ENCODE results near the gene MIXL1. TPM values are rescaled to one million over a fixed set of nuclear protein-coding genes. Genes with fewer than 3 reads are reported as not detected.

Gene MIXL1
- total and polyA plus RNA-seq, 2 experiments from 2014 or later = 0.07 to 2.2 TPM

DNA sequence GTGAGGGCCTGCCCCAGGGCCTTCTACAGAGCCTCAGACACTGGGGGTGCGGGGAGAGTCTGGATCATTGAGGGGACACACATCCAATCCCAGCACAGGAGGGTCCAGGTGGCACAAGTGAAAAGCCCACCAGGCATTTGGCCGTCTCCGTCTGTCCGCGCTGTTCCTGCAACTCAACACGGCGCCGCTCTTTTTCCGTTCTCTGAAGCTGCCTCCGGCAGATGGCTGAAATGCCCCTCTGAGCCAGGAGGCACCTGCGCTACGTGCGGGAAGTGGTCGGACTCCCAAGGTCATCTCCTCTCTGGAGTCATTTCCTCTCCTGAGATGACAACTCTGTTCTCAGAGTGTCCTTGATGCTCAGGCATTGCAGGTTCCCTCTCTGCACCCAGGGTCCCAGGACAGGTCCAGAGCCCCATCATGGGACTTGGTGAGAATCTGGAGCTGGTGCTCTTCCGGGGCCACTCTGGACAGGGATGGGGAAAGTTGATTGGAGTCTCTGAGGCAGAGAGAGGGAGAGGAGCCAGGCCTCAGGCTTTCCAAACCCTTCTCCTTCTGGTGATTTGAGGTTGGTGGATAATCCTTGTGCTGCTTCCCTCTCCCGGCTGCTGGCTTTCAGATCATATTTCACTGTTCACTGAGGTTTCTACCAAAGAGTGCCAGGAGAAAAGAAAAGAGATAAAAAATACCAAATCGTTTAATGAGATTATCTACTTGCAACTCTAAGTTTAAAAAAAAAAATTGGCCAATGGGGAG is 14.0 kb upstream of the MIXL1 start:
- TF ChIP-seq, protein P1, sequence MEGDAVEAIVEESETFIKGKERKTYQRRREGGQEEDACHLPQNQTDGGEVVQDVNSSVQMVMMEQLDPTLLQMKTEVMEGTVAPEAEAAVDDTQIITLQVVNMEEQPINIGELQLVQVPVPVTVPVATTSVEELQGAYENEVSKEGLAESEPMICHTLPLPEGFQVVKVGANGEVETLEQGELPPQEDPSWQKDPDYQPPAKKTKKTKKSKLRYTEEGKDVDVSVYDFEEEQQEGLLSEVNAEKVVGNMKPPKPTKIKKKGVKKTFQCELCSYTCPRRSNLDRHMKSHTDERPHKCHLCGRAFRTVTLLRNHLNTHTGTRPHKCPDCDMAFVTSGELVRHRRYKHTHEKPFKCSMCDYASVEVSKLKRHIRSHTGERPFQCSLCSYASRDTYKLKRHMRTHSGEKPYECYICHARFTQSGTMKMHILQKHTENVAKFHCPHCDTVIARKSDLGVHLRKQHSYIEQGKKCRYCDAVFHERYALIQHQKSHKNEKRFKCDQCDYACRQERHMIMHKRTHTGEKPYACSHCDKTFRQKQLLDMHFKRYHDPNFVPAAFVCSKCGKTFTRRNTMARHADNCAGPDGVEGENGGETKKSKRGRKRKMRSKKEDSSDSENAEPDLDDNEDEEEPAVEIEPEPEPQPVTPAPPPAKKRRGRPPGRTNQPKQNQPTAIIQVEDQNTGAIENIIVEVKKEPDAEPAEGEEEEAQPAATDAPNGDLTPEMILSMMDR (IDR thresholded peaks at IDR 0.05; ENCODE audit: poor library complexity) = no peak
- TF ChIP-seq EZH2 (IDR thresholded peaks at IDR 0.05; ENCODE audit: borderline replicate concordance) = no peak
- no peak for TF ChIP-seq EZH2phosphoT487 (IDR thresholded peaks at IDR 0.05; ENCODE audit: low read depth, severe bottlenecking, unreplicated experiment)
- 79% methylated on average over 17 of the region's 17 CpGs for WGBS (ENCODE audit: low lambda C conversion rate, missing lambda C conversion rate)
- H3K36me3 ChIP-seq (replicated peaks; ENCODE audit: insufficient read depth, low read depth) = no peaks in the 10 kb centered on the region
- H3K4me2 ChIP-seq = no peak overlapping the region
- H4K20me1 ChIP-seq (ENCODE audit: insufficient read depth, poor library complexity, severe bottlenecking) = no peaks in the 10 kb centered on the region
- H3K27ac ChIP-seq = no peak overlapping the region
- DNase-seq (ENCODE audit: low spot score) = no peak
- H3K9me2 ChIP-seq (replicated peaks; ENCODE audit: insufficient read depth) = no peaks in the 10 kb centered on the region
- H3K79me2 ChIP-seq = no peaks in the 10 kb centered on the region
- H3K9me3 ChIP-seq (ENCODE audit: low read depth) = no peaks in the 10 kb centered on the region
- H3K27me3 ChIP-seq = no peaks in the 10 kb centered on the region
- H2AFZ ChIP-seq = no peak overlapping the region
- no peaks in the 10 kb centered on the region for H3K4me1 ChIP-seq (ENCODE audit: insufficient read depth)
- H3K4me3 ChIP-seq = no peak overlapping the region

DNA sequence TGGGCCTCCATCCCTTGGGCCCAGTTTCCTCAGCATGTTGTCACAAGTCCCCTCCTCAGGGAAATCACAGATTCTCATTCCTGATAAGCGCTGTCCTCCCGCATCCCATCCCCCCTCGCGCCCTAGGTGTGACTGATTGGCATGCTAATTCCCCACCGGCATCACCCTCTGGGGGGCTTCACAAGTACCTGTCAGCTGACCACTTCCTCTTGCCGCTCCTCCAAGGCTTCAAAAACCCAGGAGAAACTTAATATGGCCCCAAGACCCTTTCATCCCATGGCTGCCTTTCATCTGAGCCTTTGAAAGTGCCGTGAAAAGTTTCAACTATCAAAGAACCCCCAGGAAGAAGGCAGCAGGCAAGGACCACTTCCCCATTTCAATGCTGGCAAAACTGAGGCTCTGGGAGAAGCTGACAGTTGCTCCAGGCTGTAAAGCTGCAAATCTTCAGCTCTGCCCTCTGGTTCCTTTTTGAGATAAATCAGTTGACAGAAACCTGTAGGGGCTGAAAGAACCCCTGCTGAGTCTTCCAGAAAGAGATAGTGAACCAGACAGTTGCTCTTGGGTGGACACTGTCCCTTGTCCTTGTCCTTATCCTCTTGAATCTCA is 12.8 kb upstream of the MIXL1 start:
- no peak overlapping the region for H3K4me2 ChIP-seq
- WGBS (ENCODE audit: low lambda C conversion rate, missing lambda C conversion rate) = 53% methylated on average over 7 of the region's 7 CpGs
- H4K20me1 ChIP-seq (ENCODE audit: insufficient read depth, poor library complexity, severe bottlenecking) = no peaks in the 10 kb centered on the region
- H3K9me3 ChIP-seq (ENCODE audit: low read depth) = no peaks in the 10 kb centered on the region
- no peaks in the 10 kb centered on the region for H3K9me2 ChIP-seq (replicated peaks; ENCODE audit: insufficient read depth)
- no peaks in the 10 kb centered on the region for H3K79me2 ChIP-seq
- H2AFZ ChIP-seq = no peak overlapping the region
- no peak overlapping the region for H3K4me3 ChIP-seq
- no peaks in the 10 kb centered on the region for H3K27me3 ChIP-seq
- H3K4me1 ChIP-seq (ENCODE audit: insufficient read depth) = no peaks in the 10 kb centered on the region
- no peak for DNase-seq (ENCODE audit: low spot score)
- no peak overlapping the region for H3K27ac ChIP-seq
- TF ChIP-seq EZH2 (IDR thresholded peaks at IDR 0.05; ENCODE audit: borderline replicate concordance) = no peak
- TF ChIP-seq EZH2phosphoT487 (IDR thresholded peaks at IDR 0.05; ENCODE audit: low read depth, severe bottlenecking, unreplicated experiment) = no peak
- TF ChIP-seq, protein P1 (IDR thresholded peaks at IDR 0.05; ENCODE audit: poor library complexity) = no peak
- H3K36me3 ChIP-seq (replicated peaks; ENCODE audit: insufficient read depth, low read depth) = no peaks in the 10 kb centered on the region

DNA sequence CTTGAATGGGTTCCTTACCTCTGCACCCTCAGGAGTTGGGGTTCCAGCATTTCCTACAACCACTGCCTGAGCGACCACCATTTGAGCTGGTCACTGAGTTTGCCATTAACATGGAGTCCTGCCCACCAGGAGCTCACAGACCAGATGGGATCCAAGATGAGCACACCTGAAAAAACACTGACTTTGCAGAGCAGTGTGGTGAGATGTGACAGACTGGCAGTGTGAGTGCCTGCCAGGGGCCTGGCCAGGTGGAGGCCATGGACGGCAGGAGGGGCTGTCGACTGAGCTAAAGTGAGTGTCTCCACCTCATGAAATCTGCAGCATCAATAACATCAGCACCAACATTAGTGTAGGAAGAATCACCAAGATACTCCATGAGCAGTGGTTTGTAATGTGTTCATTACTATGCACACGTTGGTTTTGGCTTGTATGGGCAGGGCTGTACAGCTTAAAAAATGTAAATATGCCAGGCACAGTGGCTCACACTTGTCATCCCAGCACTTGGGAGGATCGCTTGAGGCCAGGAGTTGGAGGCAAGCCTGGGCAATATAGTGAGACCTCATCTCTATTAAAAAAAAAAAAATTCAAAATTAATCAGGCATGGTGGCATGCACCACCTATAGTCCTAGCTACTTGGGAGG is 12.2 kb upstream of the MIXL1 start:
- Histone ChIP-seq H3K27me3 (no peaks in the 10 kb centered on the region), H3K4me3 (no peak overlapping the region), H3K4me2 (no peak overlapping the region), H3K4me1 (ENCODE audit: insufficient read depth) (no peaks in the 10 kb centered on the region), H3K9me2 (replicated peaks; ENCODE audit: insufficient read depth) (no peaks in the 10 kb centered on the region), H3K36me3 (replicated peaks; ENCODE audit: insufficient read depth, low read depth) (no peaks in the 10 kb centered on the region), H4K20me1 (ENCODE audit: insufficient read depth, poor library complexity, severe bottlenecking) (no peaks in the 10 kb centered on the region), H3K27ac (no peak overlapping the region), H2AFZ (no peak overlapping the region), H3K9me3 (ENCODE audit: low read depth) (no peaks in the 10 kb centered on the region), H3K79me2 (no peaks in the 10 kb centered on the region)
- DNase-seq (ENCODE audit: low spot score) = no peak
- 83% methylated on average over 5 of the region's 5 CpGs for WGBS (ENCODE audit: low lambda C conversion rate, missing lambda C conversion rate)
- no peak for TF ChIP-seq EZH2 (IDR thresholded peaks at IDR 0.05; ENCODE audit: borderline replicate concordance)
- TF ChIP-seq EZH2phosphoT487 (IDR thresholded peaks at IDR 0.05; ENCODE audit: low read depth, severe bottlenecking, unreplicated experiment) = no peak
- TF ChIP-seq, protein P1 (IDR thresholded peaks at IDR 0.05; ENCODE audit: poor library complexity) = no peak

All from hepatocyte (in vitro differentiated cells).